Femur (tissue), 1 donor: Measurements from ENCODE around the gene IQCM.
A peak's percentile ranks its signal among the peaks of the same experiment; 100 is the strongest.

ENCODE experiments used
- DNase-seq: peaks from one replicate; pipeline ENCODE4 v3.0.0-alpha.2; 2017

Gene IQCM

GRCh38 chr4:149768477-149768876 is 47.2 kb downstream of the IQCM start:
- no peak for DNase-seq

- DNase-seq, result no peak
Measured at GRCh38 chr4:149766135-149766534, 49.5 kb downstream of the IQCM start.

- no peak for DNase-seq
Measured at GRCh38 chr4:149765630-149766029, 50.0 kb downstream of the IQCM start.

GRCh38 chr4:149755969-149756368 is 59.7 kb downstream of the IQCM start:
- DNase-seq, result no peak

GRCh38 chr4:149754526-149754925 is 61.1 kb downstream of the IQCM start:
- no peak for DNase-seq

GRCh38 chr4:149752729-149753128 is 62.9 kb downstream of the IQCM start:
- DNase-seq, result no peak

GRCh38 chr4:149751174-149751573 is 64.5 kb downstream of the IQCM start:
- no peak for DNase-seq

- DNase-seq, result no peak
Measured at GRCh38 chr4:149749784-149750183, 65.9 kb downstream of the IQCM start.

- DNase-seq, result no peak
Measured at GRCh38 chr4:149747646-149748045, 68.0 kb downstream of the IQCM start.

GRCh38 chr4:149746276-149746675 is 69.4 kb downstream of the IQCM start:
- no peak for DNase-seq

GRCh38 chr4:149741186-149741831 is 74.3 kb downstream of the IQCM start:
- DNase-seq, result no peak

GRCh38 chr4:149738156-149738555 is 77.5 kb downstream of the IQCM start:
- DNase-seq, result no peak

GRCh38 chr4:149735796-149736195 is 79.8 kb downstream of the IQCM start:
- no peak for DNase-seq

GRCh38 chr4:149728444-149728843 is 87.2 kb downstream of the IQCM start:
- no peak for DNase-seq

GRCh38 chr4:149727663-149728062 is 88.0 kb downstream of the IQCM start:
- no peak for DNase-seq

- no peak for DNase-seq
Measured at GRCh38 chr4:149723065-149723464, 92.6 kb downstream of the IQCM start.

GRCh38 chr4:149719806-149720205 is 95.8 kb downstream of the IQCM start:
- no peak for DNase-seq

- DNase-seq, result no peak
Measured at GRCh38 chr4:149719357-149719756, 96.3 kb downstream of the IQCM start.

GRCh38 chr4:149718500-149718899 is 97.1 kb downstream of the IQCM start:
- DNase-seq, result no peak

GRCh38 chr4:149716728-149717127 is 98.9 kb downstream of the IQCM start:
- no peak for DNase-seq

- DNase-seq, result no peak
Measured at GRCh38 chr4:149715822-149716585, 99.6 kb downstream of the IQCM start.

- no peak for DNase-seq
Measured at GRCh38 chr4:149713031-149713430, 102.6 kb downstream of the IQCM start.

GRCh38 chr4:149711593-149712365 is 103.9 kb downstream of the IQCM start:
- peak; percentile 46 for DNase-seq

- no peak for DNase-seq
Measured at GRCh38 chr4:149709640-149710039, 106.0 kb downstream of the IQCM start.
